Subcutaneous adipose tissue (tissue), 4 donors: ENCODE data around the gene MAST3. TPM values are rescaled to one million over a fixed set of nuclear protein-coding genes. Genes with fewer than 3 reads are reported as not detected.

Experiments
- CTCF ChIP-seq: fragments of 450-650 bp; IDR thresholded peaks from one replicate; pipeline ENCODE4 v1.5.1; 2016; ENCODE audit warnings: low read depth, mild to moderate bottlenecking, control low read depth, antibody characterized with exemption, moderate library complexity
- total RNA-seq, 4 donors: library from RNA; depleted of rRNA; stranded (reverse); fragments of >200 nt; gene quantifications; one replicate each; pipeline ENCODE4 v1.1.0, GENCODE V29; 2016

Gene MAST3
- total RNA-seq, 4 donors from 2014 or later = 5.1 to 12.2 (median 6.8) TPM

- no peak for TF ChIP-seq CTCF
These were observed 55.4 kb downstream of the MAST3 start, which contains the start of gene PIK3R2 for GRCh38 chr19:18152817-18153555. PIK3R2 (plus strand) TSS chr19:18153163; CDS start chr19:18155880, 2,717 bp downstream.

GRCh38 chr19:18153556-18154134, 56.1 kb downstream of the MAST3 start:
- TF ChIP-seq CTCF = no peak

- no peak for TF ChIP-seq CTCF
These were observed 57.8 kb downstream of the MAST3 start for GRCh38 chr19:18155095-18156087.

DNA sequence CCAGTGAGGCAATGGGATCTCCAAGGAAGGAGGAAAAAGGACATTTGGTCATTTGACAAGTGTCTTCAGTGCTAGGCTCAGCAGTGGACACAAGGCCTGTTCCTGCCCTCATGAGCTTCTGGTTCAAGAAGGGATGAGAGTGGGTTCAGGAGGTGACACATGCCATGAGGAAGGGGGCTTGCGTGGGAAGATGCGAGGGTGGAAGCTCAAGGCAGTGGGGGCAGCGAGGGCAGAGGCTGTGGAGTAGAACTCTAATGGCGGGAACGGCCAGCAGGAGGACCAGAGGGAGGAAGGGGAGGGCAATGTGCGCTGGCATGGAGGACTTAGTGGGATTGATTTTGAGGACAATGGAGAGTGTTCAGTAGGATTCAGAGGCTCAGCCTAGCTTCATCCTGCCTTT, 58.7 kb downstream of the MAST3 start:
- TF ChIP-seq CTCF = no peak

DNA sequence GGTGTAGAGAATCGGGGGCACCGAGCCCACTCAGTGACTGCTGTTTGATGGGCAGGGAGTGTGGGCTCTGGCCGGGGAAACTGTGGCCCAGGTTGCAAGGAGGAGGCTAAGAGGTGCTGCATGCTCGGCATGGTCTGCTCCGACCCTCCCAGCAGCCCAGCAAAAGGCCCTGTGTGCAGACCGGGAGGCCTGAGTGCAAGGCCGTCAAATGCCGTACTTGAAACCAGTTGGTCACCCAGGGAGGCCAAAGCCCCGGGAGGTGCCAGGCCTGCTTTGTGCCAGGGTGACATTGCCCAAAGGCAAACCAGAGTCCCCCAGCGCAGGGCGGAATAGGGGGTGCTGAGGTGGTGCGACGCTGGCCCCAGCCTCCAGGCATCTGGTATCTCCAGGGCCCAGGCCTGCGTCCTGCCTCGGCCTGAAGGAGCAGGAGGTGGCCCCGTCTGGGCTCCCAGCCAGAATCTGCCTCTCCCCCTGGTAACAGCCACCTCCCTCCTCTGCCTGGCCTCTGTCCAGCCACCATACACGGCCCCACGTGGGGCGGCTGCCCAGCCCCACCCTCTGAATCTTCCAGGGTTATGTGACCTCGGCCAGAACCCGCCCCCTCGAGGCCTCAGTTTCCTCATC, 59.4 kb downstream of the MAST3 start:
- TF ChIP-seq CTCF = no peak

- TF ChIP-seq CTCF = no peak
These were observed 60.0 kb downstream of the MAST3 start for GRCh38 chr19:18157465-18158063.
